ENCODE results near the gene PAPPA.

The PAPPA gene

DNA sequence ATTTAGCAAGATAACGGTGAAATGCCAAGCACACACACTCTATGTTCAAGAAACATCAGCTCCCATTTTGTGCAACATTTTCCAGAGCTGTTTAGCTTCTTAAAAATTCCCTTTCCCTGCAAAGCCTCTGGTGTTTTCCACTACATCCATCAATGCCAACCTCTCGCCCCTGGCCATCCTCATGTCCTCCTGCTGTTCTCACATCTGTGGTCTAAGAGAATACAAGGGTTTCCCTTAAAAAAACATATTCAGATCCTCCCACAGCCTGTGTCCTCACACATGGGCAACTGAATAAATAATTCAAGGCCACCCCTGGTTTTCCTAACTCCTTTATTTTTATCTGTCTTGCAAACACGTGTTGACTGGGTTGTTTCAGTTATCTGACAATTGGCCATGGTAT is 70.3 kb downstream of the PAPPA start:
- no peak for DNase-seq (ENCODE audit: low read depth)

DNA sequence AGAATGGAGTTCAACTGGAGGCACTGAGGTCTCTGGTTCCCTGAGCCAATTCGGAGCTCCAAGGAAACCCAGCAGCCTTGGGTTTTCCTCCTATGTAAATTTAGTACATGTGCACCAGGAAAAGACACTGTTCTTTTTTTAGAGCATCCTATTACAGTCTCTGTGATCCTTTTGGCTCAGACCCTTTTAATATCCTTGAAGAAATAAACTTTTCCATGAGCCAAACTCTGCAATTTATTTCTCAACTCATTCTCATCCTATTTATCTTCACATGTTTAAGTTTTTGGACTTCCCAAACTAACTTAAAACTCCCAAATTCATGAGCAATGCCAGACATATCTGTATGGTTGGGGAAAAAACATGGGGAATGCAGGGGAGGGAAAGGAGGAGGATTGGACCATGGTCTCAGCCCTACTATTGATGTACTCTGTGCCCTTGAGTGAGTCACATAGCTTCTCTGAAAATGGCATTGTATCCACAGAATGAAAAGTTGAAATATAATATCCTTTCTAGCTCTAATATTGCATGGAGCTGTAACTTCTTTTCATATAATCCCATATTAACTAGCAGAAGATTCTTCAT is 76.6 kb downstream of the PAPPA start:
- no peak for DNase-seq (ENCODE audit: low read depth)

DNA sequence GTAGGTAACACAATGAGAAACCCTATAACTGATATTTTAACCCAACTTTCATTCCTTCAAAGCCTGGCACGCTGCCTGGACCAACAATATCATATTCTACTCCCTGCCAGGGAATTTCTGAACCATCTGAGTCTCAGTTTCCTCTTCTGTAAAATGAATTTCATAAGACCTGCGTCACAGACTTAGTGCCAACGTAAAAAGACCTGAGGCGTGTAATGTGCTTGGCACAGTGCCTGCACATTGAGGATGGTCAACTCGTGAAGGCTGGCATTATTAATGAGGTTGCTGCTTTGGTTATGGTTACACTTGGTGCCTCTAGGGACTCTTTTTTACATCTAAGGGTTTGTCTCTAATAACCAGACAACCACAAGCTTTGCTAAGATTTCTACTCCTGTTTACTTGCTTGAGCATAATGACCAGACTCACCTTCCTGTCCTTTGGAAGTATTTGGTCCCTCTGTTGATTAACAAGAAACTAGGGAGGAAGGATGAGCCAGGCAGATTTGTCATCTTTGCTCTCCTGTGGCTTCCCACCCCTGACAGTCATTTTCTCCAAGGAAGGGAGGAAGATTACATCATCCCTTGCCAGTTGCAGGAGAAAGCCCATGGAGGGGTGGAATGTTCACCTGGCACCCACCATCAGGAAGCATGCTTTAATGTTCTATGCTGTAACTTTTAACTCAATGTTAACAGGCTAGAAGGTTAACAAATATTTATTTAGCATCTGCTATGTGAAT is 79.0 kb downstream of the PAPPA start:
- no peak for DNase-seq (ENCODE audit: low read depth)

DNA sequence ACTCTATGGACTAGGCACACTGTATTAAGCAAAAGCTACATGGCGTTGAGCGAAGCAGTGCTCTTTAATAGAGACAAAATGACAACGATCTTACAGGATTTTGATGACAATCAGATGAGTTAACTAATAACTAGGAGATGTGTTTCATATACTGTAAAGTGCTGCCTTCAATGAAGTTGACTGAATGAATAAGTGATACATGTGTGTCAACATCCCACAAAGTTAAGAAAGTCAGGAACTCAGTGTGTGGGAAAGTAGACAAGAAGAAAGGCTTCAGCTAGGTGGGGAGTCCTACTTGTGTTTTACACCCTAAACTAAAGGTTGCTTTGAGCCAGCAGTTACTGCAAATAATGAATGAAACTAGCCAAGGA is 79.6 kb downstream of the PAPPA start:
- DNase-seq (ENCODE audit: low read depth): no peak

DNA sequence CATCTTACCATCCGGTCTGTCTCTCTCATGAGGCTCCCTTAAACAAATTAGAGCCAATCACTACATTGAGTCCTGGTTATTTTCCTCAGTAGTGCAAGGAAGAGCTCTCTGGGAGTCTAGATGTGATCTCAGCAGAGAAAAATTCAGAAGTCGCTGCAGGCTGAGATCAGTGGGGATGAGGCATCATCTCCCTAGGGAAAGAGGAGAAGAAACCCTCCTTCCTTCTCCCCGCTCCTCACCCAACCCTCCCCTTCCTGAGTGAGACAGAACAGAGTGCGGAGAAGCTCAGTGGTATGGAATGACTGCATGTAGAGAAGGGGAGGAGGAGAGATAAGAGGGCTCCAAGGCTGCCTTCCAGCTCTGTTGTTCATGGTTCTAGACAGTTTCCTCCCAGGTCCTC is 80.5 kb downstream of the PAPPA start:
- no peak for DNase-seq (ENCODE audit: low read depth)

DNA sequence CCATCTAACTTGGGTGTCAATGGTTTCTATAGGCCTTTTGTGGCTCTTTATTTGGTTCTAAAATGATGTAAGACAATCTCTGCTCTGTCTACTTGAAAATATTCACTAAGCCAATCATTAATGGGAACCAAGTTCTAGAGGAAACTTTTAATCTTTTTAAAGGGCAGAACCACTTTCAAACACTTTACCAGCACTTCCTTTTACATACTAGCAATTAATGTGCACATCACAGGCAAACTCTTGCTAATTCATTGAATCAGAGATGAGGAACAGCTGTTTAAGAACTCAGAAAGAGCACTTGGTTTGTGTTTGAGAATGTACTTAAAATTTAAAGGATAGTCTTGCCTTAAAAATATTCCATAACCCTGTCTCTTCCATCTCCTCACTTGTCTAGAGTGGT is 83.4 kb downstream of the PAPPA start:
- no peak for DNase-seq (ENCODE audit: low read depth)

DNA sequence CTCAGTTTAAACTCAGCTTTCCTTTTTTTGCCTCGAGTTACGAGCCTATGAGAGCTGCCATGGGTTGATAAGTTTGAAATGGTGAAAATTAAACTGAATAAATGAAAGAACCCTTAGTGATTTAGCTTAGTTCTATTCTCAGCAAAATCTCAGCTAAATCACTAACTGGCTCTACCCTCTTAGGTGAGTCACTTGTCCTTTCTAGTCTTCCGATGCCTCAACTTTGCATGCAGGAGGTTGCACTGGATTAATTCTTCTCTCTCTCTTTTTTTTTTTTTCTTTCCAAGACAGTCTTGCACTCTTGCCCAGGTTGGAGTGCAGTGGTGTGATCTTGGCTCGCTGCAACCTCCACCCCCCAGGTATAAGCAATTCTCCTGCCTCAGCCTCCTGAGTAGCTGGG is 83.9 kb downstream of the PAPPA start:
- no peak for DNase-seq (ENCODE audit: low read depth)

DNA sequence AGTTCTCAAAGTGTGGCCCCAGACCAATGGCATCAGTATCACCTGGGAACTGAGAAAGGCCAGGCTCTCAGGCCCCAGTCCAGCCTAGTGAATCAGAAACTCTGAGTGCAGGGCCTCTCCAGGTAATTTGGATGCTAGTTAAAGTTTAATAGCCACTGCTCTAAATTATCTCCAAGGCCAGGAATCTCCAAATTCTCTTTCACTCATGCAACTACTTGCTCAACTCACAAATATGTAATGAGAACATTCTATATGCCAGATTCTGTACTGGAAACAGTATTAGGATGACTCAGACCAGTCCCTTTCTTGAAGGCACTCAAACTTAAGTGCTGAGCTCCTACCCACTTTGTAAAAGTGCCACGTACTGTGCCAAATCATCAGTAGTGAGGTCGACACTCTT is 84.6 kb downstream of the PAPPA start:
- no peak for DNase-seq (ENCODE audit: low read depth)

DNA sequence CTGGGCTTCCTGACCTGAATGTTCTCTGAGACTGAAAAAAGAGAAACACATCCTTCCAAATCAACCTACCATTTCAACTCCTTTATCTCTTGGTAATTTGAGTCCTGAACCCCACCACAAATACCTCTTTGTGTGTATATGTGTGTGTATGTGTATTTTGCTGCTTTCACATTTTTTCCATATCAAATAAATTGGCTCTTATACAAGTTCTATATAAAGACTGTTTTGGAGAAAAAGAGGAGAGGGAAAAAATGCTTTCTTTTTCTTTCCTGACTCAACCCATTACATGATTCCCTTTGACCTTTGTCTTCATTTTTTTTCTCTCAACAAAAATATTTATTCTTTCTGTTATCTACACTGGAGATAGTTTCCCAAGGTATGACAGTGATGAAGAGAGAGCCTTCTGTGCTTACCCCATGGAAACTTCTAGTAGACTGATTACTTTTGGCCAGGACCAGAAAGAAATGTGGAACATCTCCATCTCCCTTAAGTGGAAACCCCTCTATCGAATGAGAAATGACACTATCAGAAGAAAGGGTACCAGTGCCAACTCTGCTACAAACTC is 85.3 kb downstream of the PAPPA start:
- DNase-seq (ENCODE audit: low read depth): no peak

DNA sequence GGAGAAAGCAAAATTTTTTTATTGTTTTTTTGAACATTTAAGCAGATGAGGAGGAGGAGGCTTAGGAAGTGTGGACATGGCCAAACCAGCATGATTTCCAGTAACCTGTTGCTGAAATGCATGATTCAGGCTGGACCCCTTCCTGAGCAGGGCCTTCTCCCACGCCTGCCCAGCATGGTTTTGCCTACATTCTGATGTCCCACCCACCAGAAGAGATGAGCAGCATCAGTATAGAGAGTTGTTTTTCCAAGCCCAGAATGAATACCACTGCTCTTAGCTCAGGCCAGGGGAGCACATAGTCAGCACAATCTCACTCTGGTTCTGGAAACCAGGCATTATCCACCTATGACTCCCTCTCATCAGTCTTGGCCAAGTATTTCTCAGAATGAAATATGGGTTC is 90.1 kb downstream of the PAPPA start:
- no peak for DNase-seq (ENCODE audit: low read depth)

DNA sequence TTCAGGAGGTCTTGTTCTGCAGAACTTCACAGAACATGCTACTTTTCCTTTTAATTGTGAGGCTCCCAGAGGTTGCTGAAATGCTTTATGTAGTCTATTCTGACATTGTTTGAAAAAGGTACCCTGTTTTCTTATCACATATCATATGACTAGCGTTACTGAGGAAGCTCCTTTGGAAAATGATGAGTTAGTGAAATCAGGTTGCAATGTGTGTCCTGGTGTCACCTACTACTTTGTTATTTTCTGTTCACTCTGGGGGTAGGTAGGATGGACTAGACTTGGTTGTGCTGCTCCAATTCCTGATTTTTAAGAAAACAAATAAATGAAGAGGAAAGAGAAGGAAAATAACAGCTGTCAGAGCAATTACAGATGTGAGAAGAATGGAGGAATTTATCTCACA is 93.7 kb downstream of the PAPPA start:
- no peak for DNase-seq (ENCODE audit: low read depth)

DNA sequence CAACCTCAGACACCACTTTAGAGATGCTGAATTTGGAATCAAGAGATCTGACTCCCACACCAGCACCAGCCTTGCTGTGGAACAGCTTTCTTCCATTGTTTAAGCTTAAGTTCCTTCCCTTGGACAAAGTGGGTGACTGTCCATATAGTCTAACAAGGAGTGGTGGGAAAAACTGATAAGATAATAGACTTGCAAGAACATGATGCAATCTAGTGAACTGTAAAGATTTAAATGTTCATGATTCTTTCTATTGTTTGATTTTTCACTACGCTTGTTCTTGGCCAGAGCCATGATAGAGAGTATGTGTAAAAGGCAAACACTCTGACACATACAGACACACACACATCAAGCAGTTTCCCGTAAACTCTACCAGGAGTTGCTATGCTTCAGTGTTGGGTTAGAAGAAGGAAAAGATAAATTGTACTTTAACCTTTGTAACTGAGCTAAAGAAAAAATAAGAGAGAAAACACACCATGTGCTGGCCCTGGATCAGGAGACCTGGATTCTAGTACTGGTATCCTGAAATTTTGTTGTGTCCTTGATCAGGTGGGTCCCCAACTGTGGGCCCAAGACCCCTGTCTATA is 94.3 kb downstream of the PAPPA start:
- no peak for DNase-seq (ENCODE audit: low read depth)

DNA sequence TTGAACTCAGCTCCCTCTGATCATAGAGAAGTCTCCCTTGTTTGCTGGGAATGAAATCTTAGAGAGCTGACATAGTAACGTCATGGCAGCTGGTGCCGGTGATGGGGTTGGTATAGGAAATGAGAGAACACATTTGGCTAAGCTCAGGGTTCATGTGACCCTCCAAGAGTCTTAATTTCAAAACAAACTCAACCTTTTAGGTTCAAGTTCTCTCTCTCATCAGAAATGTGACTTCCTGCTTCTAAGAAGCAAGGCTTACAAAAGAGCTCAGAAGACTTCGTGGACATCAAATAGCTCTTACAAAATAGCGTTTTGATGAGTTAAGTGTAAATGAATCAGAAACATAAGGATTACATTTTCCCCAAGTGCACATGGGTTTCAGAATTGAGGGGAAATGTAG is 97.3 kb downstream of the PAPPA start:
- no peak for DNase-seq (ENCODE audit: low read depth)

DNA sequence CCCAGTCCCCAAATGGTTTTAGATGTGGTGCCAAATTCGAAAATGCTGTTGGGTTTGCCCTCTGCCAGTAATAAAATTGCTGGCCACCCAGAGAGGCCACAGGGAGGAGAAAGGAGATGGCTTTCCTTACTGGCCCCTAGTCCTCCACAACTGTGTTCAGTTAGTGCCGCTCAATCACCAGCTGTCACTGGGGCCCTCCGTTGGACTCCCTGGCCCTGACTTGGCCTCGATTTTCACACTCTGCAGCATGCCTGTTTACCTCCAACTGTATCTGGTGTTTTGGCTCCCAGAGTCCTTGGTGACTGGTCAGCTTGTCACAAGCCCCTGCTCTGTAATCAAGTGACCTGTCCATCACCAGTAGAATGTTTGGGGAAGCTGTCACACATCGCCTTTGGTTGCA is 97.8 kb downstream of the PAPPA start:
- DNase-seq (ENCODE audit: low read depth): no peak

DNA sequence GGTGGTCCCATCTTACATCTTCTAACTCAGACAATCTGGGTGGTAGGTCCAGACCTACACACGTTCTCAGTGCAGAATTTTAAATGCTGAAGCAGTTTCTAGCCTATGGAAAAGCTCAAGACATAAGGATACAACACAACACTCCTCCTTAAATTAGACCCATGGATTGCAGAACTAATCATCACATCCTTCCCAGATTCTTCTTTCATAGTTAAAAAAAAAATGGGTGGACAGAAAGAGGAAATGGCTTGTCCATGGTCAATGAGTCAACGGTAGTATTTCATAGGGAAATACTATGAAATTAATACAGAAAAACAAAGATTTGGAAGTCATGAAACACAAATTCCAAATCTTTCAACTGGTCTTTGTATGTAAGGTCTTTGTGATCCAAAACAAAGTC is 106.9 kb downstream of the PAPPA start:
- DNase-seq (ENCODE audit: low read depth): no peak

DNA sequence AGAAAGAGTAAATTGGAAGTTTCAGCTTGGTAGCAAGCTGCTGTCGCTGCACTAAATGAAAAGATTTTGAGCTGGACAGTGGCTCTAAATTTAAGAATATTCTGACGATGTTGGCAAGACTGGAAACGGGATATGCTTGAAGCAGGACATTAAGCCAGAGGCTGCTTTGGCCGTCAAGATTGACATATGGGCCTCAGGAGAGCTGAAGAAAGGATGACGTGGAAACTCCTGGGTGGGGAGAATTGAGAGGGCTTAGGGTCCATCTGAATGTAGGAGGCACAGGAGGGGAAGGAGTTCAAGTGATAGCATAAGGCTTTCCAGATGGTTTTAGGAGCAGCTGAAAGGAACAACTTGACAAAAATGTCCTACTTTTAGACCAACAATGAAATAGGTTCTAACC is 108.9 kb downstream of the PAPPA start:
- no peak for DNase-seq (ENCODE audit: low read depth)

DNA sequence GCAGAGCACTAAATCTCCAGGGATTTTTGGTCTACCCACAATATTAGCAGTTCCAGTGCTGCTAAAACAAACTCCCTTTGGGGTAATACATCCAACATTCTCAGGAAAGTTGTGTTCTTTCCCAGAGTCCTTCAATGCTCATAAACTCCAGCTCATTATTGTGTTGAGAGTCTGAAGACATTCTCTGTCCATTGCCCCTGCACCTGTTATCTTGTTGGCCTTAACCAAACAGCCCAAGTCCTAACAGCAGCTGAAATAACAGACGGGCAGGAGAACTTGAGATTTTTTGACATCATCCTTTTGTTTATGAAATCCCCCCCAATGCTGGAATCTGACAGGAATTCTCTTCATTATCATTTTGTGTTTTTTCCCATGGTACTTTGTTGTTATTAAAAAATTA is 110.8 kb downstream of the PAPPA start:
- DNase-seq (ENCODE audit: low read depth): no peak

DNA sequence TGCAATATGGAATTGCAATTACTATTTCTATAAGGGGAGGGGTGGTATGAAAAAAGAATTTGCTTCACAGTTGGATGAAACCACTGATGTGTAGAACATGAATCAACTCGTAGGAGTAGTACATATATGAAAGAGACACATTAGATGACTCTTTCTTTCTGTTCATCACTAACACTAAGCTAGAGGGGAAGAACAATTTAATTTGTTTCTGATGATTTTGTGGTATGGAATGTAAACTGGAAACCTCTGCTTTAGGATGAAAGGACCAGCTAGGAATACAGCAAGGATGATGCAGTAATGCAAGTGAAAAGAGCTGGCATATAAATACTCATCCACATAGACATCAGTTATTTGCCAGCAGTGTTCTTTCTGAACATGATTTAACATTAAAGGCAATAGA is 113.4 kb downstream of the PAPPA start:
- DNase-seq (ENCODE audit: low read depth): no peak

DNA sequence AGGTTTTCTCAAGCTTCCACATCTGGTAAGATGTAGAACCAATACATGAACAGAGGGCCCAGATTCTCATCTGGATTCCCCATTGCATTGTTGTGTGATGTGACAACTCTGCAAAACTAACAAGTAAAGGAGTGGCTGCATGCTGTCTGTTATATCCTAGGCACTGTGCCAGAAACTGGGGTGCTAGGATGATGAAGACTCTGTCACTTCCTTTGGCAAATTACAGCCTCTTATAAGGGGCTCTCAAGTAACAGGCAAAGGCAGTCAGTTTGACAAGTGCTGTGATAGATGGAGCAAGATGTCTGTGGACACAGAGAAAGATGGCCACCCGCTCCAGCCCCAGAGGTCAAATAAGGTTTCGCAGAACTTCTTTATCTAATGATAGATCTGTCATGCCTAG is 115.7 kb downstream of the PAPPA start:
- DNase-seq (ENCODE audit: low read depth): no peak

DNA sequence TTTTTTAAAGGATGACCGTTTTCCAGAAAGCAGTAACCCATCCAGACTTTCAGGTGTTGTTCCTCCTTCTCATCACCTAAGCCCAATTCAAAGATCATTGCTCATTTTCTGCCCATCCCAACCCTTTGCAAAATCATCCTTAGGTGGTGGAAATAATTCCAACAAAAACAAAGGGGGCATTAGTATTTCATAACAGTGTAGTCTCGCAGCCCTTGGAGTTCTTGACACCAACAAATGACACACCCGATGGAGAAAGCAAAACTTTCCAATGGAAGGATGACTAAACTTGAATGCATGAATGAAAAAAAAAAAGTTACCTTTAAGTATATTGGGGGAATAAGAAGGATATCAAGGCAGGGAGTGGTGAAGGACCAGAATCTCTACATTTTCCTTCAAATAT is 117.0 kb downstream of the PAPPA start:
- DNase-seq (ENCODE audit: low read depth): no peak

DNA sequence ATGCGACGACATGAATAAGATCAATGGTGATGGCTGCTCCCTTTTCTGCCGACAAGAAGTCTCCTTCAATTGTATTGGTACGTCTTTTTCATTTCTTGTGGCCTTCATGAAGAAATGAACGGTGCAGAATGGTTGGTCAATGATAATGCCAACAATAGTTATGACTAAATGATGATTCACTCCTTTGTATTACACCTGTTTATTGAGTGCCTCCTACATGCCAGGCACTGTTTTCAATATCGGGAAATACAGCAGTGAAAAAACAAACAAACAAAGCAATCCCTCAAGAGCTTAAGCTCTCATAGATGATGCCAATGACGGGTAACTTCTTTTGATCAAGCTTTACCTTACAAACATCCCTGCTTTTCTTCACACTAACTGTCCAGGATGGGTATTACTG is 117.7 kb downstream of the PAPPA start:
- no peak for DNase-seq (ENCODE audit: low read depth)

DNA sequence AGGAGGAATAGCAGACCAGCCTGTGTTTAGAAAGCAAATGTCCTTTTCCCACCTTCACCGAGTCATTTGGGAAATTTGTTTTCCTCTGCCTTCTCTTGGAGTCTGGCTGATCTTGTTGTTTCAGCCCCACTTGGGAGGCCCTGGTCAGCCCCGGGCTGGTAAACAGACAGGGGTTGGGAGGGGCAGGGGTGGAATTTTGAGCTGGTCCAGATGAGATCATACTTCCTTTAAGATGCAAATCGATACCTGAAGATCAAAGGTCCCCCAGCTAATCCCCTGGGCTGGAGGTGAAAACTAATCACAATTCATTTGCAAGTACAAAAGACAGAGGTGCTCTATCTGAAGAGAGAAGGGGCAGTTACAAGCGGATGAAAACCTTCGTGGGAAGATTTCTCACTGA is 118.4 kb downstream of the PAPPA start:
- DNase-seq (ENCODE audit: low read depth): no peak

DNA sequence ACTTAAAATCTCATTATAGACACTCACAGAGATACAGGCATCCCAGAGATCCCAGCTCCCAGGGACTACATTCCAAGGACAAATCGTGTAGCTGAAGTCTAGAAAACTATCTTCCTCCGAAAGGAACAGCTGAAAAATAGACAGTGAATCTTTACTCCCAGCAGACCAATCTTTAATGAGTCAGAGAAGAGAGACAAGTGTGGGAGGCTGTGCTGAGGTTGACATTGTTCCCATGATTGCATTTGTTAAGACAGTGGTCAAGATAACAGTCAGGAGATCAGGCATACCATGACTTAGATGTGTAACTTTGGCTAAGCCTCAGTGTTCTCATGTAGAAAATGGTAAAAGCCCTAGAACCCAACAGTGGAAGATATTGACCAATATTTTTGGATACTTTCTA is 120.7 kb downstream of the PAPPA start:
- no peak for DNase-seq (ENCODE audit: low read depth)
